HUES64 (cell line): ENCODE results near the gene MIA. TPM values are rescaled to one million over a fixed set of nuclear protein-coding genes. Genes with fewer than 3 reads are reported as not detected.
"Not testable (repeated sequence)": the region's sequence is repeated elsewhere in the genome, so short reads cannot be mapped to it uniquely, and the experiment has no call there.

Experiments used
- H3K27ac ChIP-seq: 2 replicates; pipeline ENCODE4 v1.7.0; 2013; ENCODE audit warnings: low read depth, low read length, inconsistent platforms
- H3K27me3 ChIP-seq: 2 replicates; pipeline ENCODE4 v1.6.1; 2013; ENCODE audit warnings: mild to moderate bottlenecking, low read length; ENCODE audit not compliant: insufficient read depth
- H3K36me3 ChIP-seq: 2 replicates; pipeline ENCODE4 v1.6.1; 2013; ENCODE audit warnings: mild to moderate bottlenecking, low read length; ENCODE audit not compliant: insufficient read depth
- H3K4me1 ChIP-seq: 2 replicates; pipeline ENCODE4 v1.6.1; 2013; ENCODE audit warnings: mild to moderate bottlenecking, low read length, moderate library complexity; ENCODE audit not compliant: insufficient read depth
- H3K4me3 ChIP-seq: 2 replicates; pipeline ENCODE4 v1.5.1; 2013; ENCODE audit warnings: mild to moderate bottlenecking, low read length, moderate library complexity
- H3K9ac ChIP-seq: 2 replicates; pipeline ENCODE4 v1.6.1; 2013; ENCODE audit warnings: mild to moderate bottlenecking, low read depth, low read length
- H3K9me3 ChIP-seq: 2 replicates; pipeline ENCODE4 v1.6.1; 2013; ENCODE audit warnings: low read depth, low read length; ENCODE audit not compliant: insufficient read depth
- WGBS: fragments of 150-250, 120-280 bp; methylation state at CpG from one replicate; pipeline ENCODE4 v1.1.7; 2013; ENCODE audit warnings: missing lambda C conversion rate; 5-methylcytosine and 5-hydroxymethylcytosine counted together
- polyA plus RNA-seq, 2 experiments: library from polyadenylated mRNA; stranded (reverse); fragments of 50-300 nt; gene quantifications; one replicate each; pipeline ENCODE4 v1.2.3, GENCODE V29; 2013

MIA gene
- polyA plus RNA-seq (2013, experiment 1 of 2), result not detected
- not detected for polyA plus RNA-seq (2013, experiment 2 of 2)

DNA sequence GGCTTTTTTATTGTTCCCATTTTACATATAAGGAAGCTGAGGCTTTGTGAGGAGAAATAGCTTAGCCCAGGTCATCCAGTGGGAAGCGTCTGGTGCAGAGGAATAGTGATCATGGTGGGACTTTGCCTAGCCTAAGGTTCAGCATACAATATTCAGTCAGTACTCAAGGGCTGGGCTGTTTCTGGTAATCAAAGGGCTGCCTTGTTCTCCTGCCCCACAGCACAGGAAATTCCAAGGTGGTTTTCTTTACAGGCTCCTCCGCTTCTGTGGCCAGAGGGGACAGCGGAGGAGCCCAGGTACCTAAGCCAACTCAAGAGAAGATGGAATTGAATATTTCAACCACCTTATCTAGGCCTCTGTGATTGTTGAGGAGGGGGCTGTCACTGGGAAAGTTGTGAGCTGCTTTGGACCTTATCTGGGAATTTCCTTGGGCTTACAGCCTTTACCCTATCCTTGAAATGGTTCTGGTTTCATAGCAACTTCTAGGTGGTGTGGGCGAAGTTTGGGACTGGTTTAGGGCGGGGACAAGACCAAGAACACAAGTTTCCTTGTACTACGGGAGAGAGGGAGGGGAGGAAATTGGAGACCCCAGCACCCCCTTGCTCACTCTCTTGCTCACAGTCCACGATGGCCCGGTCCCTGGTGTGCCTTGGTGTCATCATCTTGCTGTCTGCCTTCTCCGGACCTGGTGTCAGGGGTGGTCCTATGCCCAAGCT, at the start of gene MIA:
TSS of gene MIA (plus strand) at position 606 of the 716 bp plus-strand sequence. CDS start at position 628, 22 bp downstream.
- Histone ChIP-seq H3K9me3 (no peaks in the 10 kb centered on the region), H3K4me1 (peaks cover 6% of the 10 kb centered on the region; the same call in 1 of the 2 replicates), H3K27ac (no peak within 1 kb of the TSS), H3K9ac (no peak within 1 kb of the TSS), H3K27me3 (no peaks in the 10 kb centered on the region), H3K4me3 (no peak within 1 kb of the TSS), H3K36me3 (no peaks in the 10 kb centered on the region)
- 90% methylated on average over 9 of the region's 9 CpGs for WGBS

DNA sequence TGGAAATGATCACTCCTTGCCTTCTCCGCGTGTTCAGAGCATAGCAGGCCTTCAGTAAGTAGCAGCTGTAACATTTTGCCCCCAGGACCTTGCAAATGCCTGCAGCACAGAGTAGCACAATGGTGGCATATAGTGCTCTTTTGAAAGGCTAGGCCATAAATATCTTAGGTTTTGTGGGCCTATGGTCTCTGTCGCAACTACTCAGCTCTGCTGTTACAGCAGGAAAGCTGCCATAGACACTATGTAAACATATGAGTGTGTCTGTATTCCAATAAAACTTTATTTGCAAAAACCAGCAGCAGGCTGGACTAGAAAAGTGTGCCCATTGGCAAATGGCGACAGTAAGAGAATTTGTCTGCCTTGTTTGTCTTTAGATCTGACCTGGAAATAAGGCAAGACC, 49.0 kb upstream of the MIA start:
- H3K4me3 ChIP-seq, result no peak overlapping the region
- no peaks in the 10 kb centered on the region for H3K9me3 ChIP-seq
- H3K4me1 ChIP-seq, result no peaks in the 10 kb centered on the region
- WGBS, result 95% methylated on average over 4 of the region's 4 CpGs
- H3K27me3 ChIP-seq, result no peaks in the 10 kb centered on the region
- no peak overlapping the region for H3K9ac ChIP-seq
- H3K36me3 ChIP-seq, result peaks cover 55% of the 10 kb centered on the region
- no peak overlapping the region for H3K27ac ChIP-seq

DNA sequence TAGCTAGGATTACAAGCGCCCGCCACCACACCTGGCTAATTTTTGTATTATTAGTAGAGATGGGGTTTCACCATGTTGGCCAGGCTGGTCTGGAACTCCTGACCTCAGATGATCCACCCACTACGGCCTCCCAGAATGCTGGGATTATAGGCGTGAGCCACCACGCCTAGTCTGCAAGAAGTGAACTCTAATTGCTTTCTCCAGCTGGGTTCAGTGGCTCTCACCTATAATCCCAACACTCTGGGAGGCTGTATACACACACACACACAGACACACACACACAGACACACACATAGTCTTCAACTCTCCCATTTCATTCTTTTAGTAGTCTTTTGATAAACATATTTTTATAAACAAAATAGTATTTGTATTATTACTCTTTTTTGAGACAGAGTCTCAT, 45.3 kb upstream of the MIA start:
- H3K4me1 ChIP-seq, H3K27ac ChIP-seq, H3K4me3 ChIP-seq, H3K27me3 ChIP-seq, H3K9me3 ChIP-seq, H3K9ac ChIP-seq: not testable (repeated sequence)
- 91% methylated on average over 5 of the region's 5 CpGs for WGBS
- H3K36me3 ChIP-seq, result peaks cover 79% of the 10 kb centered on the region

DNA sequence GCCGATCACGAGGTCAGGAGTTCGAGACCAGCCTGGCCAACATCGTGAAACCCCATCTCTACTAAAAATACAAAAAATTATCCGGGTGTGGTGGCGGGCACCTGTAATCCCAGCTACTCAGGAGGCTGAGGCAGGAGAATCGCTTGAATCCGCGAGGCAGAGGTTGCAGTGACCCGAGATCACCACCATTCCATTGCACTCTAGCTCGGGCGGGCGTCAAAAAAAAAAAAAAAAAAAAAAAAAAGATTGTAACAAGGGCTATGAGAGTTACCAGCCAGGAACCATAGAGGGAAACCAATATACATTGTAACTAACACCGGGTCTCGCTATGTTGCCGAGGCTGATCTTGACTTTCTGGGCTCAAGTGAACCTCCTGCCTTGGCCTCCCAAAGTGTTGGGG, 43.0 kb upstream of the MIA start:
- peaks cover 80% of the 10 kb centered on the region for H3K36me3 ChIP-seq
- WGBS, result 95% methylated on average over 15 of the region's 16 CpGs
- not testable (repeated sequence) for H3K4me3 ChIP-seq

DNA sequence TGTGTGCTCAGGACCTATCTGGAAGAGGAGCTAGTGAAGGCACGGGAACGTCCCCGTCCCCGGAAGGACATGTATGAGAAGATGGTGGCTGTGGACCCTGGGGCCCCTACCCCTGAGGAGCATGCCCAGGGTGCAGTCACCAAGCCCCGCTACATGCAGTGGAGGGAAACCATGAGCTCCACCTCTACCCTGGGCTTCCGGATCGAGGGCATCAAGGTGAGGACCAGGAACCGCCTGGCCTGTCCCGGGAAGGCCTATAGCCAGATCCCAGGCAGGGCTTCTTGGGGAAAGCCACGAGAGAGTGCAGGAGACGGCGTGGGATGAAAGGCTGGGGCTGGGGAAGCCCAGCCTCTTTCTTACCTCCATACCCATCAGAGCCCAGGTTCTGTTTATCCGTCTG, 42.2 kb upstream of the MIA start:
- Histone ChIP-seq H3K9ac (no peak overlapping the region), H3K27ac (no peak overlapping the region), H3K9me3 (no peaks in the 10 kb centered on the region), H3K4me1 (no peaks in the 10 kb centered on the region), H3K36me3 (peaks cover 76% of the 10 kb centered on the region), H3K27me3 (no peaks in the 10 kb centered on the region), H3K4me3 (no peak overlapping the region)
- 94% methylated on average over 13 of the region's 13 CpGs for WGBS

More for the DNA sequence above, 43.0 kb upstream of the MIA start:
- H3K27ac ChIP-seq, H3K4me1 ChIP-seq, H3K27me3 ChIP-seq, H3K9me3 ChIP-seq, H3K9ac ChIP-seq: not testable (repeated sequence)

DNA sequence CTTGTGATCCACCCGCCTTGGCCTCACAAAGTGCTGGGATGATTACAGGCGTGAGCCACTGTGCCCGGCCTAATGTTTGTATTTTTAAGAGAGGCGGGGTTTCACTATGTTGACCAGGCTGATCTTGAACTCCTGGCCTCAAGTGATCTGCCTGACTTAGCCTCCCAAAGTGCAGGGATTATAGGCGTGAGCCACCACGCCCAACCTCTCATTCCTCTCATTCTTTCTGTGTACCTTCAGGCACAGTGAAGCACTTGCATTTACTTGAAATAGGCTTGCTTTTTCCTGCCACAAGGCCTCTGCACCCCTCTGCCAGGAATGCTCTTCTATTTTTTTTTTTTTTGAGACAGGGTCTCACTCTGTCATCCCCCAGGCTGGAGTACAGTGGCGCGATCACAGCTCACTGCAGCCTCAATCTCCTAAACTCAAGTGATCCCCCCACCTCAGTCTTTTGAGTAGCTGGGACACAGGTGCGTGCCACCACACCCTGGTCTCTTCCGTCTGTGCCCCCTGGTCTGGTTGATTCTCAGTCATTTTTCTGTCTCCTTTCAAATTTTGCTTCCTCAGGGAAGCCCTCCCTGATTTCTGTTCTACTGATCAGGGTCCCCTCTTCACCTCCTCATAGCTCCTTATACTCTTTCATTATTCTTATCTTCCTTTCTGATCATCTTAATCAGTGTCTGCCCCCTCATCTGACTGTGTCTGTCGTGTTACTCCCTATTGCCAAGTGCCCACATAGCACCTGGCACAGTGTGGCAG, 40.1 kb upstream of the MIA start:
- Histone ChIP-seq H3K4me1 (no peaks in the 10 kb centered on the region), H3K36me3 (peaks cover 76% of the 10 kb centered on the region)
- WGBS, result 92% methylated on average over 11 of the region's 11 CpGs

DNA sequence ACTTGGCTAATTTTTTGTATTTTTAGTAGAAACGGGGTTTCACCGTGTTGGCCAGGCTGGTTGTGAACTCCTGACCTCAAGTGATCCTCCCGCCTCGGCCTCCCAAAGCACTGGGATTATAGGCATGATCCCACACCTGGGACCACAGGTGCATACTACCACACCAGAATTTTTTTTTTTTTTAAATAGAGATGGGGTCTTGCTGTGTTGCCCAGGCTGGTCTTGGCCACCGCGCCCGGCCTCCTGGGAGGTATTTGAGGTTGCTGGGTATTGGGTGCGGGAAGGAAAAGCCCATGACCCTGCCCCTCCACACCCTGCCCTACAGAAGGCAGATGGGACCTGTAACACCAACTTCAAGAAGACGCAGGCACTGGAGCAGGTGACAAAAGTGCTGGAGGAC, 38.7 kb upstream of the MIA start:
- H3K27ac ChIP-seq, result no peak overlapping the region
- no peak overlapping the region for H3K9ac ChIP-seq
- no peaks in the 10 kb centered on the region for H3K27me3 ChIP-seq
- no peak overlapping the region for H3K4me3 ChIP-seq
- no peaks in the 10 kb centered on the region for H3K4me1 ChIP-seq
- no peaks in the 10 kb centered on the region for H3K9me3 ChIP-seq
- H3K36me3 ChIP-seq, result peaks cover 70% of the 10 kb centered on the region
- WGBS, result 82% methylated on average over 5 of the region's 9 CpGs

More for the DNA sequence above, 40.1 kb upstream of the MIA start:
- no peak overlapping the region for H3K27ac ChIP-seq
- H3K9ac ChIP-seq, result no peak overlapping the region
- H3K27me3 ChIP-seq, result no peaks in the 10 kb centered on the region
- H3K4me3 ChIP-seq, result no peak overlapping the region
- no peaks in the 10 kb centered on the region for H3K9me3 ChIP-seq

DNA sequence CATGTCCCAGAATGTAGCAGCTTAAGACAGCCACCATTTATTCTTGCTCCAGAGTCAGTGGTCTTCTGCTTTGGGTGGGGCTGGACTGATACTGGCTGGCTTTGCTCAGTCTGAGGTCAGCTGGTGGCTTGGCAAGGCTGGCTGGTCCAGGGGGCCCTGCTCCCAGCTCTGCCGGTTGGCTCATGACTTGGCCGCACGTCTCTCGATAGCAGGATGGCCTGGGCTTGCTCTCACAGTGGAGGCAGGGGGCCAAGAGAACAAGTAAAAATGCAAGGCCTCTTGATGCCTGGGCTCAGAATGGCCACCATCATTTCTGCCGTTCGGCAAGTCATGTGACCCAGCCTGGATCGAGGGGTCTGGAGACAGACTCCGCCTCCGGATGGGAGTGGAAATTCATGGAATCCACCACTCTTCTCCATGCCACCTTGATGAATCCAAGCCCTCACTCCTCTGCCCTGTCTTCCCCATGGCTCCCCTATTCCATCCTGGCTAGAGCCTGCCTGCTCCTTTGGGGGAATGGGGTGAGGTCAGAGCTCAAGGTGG, 38.1 kb upstream of the MIA start:
- H3K27me3 ChIP-seq, result no peaks in the 10 kb centered on the region
- WGBS, result 91% methylated on average over 9 of the region's 9 CpGs
- no peaks in the 10 kb centered on the region for H3K4me1 ChIP-seq
- no peaks in the 10 kb centered on the region for H3K9me3 ChIP-seq
- H3K9ac ChIP-seq, result no peak overlapping the region
- H3K4me3 ChIP-seq, result no peak overlapping the region
- no peak overlapping the region for H3K27ac ChIP-seq
- H3K36me3 ChIP-seq, result peaks cover 69% of the 10 kb centered on the region

DNA sequence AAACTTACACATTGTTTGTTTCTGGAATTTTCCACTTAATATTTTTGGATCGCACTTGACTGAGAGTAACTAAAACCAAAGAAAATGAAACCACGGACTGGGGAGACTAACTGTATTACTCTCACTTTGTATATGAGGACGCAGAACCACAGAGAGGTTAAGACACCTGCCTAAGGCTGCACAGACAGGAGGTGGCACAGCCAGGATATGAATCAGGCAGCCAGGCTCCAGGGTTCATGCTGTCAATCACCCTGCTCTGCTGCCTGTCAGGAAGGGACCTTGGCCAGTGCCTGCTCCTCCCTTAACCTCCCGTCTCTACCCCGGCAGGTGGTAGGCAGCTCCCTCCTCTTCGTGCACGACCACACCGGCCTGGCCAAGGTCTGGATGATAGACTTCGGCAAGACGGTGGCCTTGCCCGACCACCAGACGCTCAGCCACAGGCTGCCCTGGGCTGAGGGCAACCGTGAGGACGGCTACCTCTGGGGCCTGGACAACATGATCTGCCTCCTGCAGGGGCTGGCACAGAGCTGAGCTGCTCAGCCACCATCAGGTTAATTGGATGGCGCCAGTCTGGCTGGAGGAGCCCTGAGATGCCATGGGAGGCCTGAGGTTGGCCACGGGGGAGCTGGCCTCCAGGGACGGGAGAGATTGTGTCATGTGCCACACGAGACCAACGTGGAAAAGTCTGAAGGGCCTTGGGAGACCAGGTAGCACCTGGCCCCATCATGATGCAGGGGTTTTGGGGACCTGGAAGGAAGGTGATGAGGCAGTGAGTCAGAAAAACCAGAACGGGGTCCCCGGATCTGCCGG, 36.1 kb upstream of the MIA start:
- H3K27me3 ChIP-seq, result no peaks in the 10 kb centered on the region
- H3K27ac ChIP-seq, result no peak overlapping the region
- H3K9me3 ChIP-seq, result no peaks in the 10 kb centered on the region
- WGBS, result 91% methylated on average over 22 of the region's 22 CpGs
- H3K9ac ChIP-seq, result no peak overlapping the region
- peaks cover 55% of the 10 kb centered on the region for H3K36me3 ChIP-seq
- H3K4me1 ChIP-seq, result no peaks in the 10 kb centered on the region
- H3K4me3 ChIP-seq, result no peak overlapping the region

DNA sequence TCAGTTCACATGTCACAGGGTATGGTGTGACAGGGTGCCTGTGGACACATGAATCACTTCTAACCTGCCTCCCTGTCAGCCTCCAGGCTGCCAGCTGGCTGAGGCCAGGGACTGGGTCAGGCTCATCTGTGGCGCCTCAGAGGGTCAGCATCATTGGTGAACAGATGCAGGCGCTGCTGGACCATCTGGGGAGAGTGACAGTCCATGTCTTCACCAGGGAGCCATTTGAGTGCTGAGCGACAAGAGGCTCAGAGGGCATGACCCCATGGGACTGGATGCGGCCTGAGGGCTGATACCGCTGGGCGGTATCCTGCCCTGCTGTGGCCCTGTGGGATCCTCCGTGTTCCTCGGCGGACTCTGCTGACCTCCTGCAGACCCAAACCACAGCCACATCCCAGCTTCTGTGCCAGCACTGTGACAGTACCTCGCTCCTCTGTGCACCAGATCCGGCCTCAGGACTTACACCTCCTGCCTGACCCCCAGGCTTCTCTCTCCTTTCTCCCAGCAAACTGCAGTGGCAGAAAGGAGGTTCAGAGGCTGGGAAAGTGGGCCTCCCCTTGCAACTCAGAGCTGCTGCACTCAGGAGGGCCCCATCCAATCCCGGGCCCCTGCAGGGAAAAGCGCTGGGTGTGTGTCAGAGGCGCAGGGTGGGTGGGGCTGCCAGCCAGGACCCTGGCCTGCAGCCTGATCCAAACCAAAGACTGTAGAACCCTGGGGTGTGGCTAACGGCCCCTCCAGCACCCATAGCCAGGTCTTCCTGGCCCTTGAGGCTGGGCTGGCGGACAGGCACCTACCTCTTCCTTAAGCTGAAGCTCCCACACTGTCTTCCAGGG, 35.2 kb upstream of the MIA start:
- H3K27me3 ChIP-seq, result no peaks in the 10 kb centered on the region
- H3K9ac ChIP-seq, result no peak overlapping the region
- 85% methylated on average over 16 of the region's 16 CpGs for WGBS
- H3K4me3 ChIP-seq, result no peak overlapping the region
- H3K9me3 ChIP-seq, result no peaks in the 10 kb centered on the region
- H3K4me1 ChIP-seq, result peaks cover 4% of the 10 kb centered on the region
- peaks cover 49% of the 10 kb centered on the region for H3K36me3 ChIP-seq
- no peak overlapping the region for H3K27ac ChIP-seq
